GM12801 (cell line): ENCODE measurements around the gene SSR1.

ENCODE experiments used
- CTCF ChIP-seq: IDR thresholded peaks from one replicate; pipeline ENCODE4 v1.5.1; 2011; ENCODE audit warnings: control low read depth; ENCODE audit not compliant: insufficient read length; ENCODE audit errors: extremely low read depth

The SSR1 gene

DNA sequence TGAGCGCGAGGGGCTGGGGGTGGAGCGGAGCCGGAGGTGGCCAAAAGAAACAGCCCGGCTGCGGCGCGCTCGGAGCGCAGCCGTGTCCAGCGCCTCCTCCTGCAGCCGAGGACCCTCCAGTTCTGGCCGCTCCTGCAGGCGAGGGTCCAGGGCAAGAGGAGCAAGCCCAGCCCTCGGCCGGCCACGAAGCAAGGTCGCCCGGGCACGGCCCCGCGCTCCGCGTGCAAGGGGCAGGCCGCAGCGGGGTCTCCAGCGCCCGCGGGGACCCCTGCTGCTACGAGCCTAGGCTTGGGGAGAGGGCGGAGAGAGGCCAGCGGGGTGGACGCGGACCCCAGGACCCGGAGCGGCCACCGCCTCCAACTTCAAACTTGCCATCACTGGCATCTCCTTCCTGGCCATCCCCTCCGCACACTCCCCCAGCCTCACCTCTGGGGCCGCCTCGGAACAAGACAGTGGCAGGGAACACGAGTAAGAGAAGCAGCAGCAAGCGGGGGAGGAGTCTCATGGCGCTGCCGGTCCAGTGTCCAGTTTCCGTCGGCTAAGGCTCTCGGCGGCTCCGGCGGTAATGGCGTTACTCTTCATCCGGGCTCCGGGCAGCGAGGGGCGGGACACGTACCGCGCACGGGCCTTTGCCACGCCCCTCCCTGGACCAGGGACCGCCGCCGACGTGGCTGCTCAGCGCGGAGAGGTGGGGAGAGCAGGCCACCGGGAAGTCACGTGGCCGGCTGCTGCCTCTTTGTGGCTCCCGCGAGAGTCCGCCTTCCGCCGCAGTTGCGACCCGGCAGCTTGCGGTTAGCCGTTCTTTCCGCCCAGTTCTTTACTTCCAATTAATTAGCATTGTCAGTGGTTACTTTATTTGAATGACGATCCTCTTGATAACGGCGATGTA lies at the start of gene SSR1:
Gene SSR1 (minus strand): TSS at position 584 of the 889 bp plus-strand sequence. CDS start 79 bp downstream, at position 505.
- TF ChIP-seq CTCF = no peak

- TF ChIP-seq CTCF = no peak
Measured at GRCh38 chr6:7343546-7344475, 30.8 kb upstream of the SSR1 start.

DNA sequence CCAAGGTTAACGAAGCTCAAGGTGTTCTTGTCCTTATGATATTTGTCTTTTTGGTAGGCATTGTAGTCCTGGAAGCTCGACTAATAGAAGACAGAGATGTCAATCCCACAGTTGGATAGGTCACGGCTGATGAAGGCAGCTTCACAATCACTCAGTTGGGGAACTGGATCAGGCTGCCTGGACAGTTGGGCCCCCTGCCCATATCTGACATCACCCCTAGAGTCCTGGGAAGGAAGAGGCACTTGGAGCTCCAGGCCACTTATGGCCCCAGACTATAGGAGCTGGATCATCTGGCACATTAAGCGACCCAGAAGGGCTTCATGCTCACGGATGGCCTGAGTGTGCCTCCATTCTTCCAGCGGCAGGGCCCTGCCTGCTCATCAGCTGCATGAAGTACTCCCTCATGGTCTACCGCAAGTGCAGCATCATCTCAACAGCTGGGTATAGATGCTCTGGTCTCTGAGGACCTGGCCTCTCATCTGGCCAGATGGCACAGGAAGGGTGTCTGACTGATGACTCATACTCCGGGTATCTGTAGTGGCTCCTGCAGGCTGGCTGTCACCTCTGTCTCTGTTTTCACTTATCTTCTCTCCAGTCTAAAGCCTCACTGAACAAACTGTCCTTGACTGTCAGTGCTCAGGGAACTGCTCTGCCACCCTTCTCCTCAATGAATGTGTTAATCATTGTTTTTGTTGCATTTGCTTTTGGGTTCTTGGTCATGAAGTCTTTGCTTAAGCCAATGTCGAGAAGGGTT lies 29.2 kb upstream of the SSR1 start:
- TF ChIP-seq CTCF = no peak

DNA sequence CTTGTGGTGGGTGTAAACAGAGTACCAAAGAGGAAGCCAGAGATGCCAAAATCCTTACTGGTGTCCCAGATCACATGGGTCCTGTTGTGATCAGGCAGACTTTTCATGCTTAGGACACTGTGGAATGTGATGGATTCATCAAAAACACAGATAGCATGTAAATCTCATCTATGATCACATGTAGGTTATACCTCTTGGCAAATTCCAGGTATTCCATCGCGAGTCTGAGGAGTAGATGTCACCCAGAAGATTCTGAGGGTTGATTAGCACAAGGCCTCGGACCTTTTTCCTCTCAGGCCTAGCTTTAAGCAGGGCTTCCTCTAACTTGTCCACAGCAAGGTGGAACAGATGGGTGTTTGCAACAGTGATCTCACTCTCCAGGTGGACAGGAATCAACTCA lies 28.3 kb upstream of the SSR1 start:
- TF ChIP-seq CTCF = no peak

DNA sequence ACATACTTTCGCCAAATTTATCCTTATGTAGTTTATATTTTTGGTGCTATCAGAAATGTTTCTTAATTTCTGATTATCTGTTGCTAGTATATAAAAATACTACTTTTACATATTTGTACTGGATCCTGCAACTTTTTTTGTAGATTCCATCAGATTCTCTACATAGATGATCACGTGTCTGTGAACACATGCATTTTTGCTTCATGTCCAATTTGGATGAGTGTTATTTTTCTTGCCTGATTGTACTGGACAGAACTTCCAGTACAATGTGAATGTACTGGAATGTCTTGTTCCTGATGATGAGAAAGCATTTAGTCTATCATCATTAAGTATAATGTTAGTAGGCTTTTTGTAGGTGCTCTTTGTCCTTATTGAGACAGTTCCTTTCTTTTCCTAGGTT lies 25.0 kb upstream of the SSR1 start:
- no peak for TF ChIP-seq CTCF

- TF ChIP-seq CTCF = no peak
Measured at GRCh38 chr6:7335519-7335918, 22.5 kb upstream of the SSR1 start.

- no peak for TF ChIP-seq CTCF
Measured at GRCh38 chr6:7334685-7335084, 21.7 kb upstream of the SSR1 start.
